Activated CD8-positive, alpha-beta memory T cell treated with anti-CD3 and anti-CD28 coated beads, Interleukin-2, amount 10 ng/mL, durations not matched to agents 7 days and 5 days (primary cell): ENCODE measurements around the gene STRIT1. TPM values are rescaled to one million over a fixed set of nuclear protein-coding genes. Genes with fewer than 3 reads are reported as not detected.

Experiments
- ATAC-seq: fragments of 150-1000 bp; cut with Tn5 transposase; one replicate; pipeline ENCODE4 v1.10.0; 2021; ENCODE audit warnings: moderate library complexity
- CTCF ChIA-PET: fragments of 350-600 bp; sonication (Branson Sonifier 250); formaldehyde crosslinking; loops from one replicate; lab custom pipeline; 2021; ENCODE audit warnings: antibody characterized with exemption; lab: Charles Lee
- DNase-seq: peaks from one replicate; pipeline ENCODE4 v3.0.0-alpha.2; 2020
- H3K27ac Mint-ChIP-seq: one replicate; pipeline ENCODE4 v1.8.0; 2021; ENCODE audit warnings: mild to moderate bottlenecking, mixed read lengths
- H3K27me3 Mint-ChIP-seq: one replicate; pipeline ENCODE4 v1.8.0; 2021; ENCODE audit warnings: mixed read lengths
- H3K36me3 Mint-ChIP-seq: one replicate; pipeline ENCODE4 v1.8.0; 2021; ENCODE audit warnings: mild to moderate bottlenecking, mixed read lengths
- H3K4me1 Mint-ChIP-seq: one replicate; pipeline ENCODE4 v1.8.0; 2021; ENCODE audit warnings: mixed read lengths
- H3K4me3 Mint-ChIP-seq: one replicate; pipeline ENCODE4 v1.8.0; 2021; ENCODE audit warnings: mild to moderate bottlenecking, moderate library complexity, mixed read lengths
- H3K9me3 Mint-ChIP-seq: one replicate; pipeline ENCODE4 v1.8.0; 2022; ENCODE audit warnings: low read depth, mixed read lengths
- total RNA-seq, 2 experiments: library from RNA; stranded (reverse); gene quantifications; one replicate each; pipeline ENCODE4 v1.2.3, GENCODE V29; 2021

STRIT1 gene
- total RNA-seq, 2 experiments from 2014 or later: not detected

DNA sequence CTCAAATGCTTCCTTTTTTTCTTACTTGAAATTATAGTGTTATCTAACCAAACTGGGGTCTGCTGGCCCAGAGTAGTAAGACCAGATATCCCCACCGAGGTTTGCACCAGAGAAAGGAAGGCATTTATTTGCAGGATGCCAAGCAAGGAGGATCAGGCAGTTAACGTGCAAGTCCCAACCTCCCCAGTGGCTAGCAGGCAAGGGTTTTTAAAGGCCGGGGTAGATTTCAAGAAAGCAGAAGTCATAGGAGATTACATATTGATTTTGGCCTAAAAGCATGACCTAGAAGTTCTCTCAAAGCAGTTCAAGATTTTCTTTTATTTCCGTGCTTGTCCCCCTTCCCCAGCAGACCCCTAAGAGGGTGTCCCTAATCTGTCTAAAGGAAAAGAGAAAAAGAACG, 32.8 kb upstream of the STRIT1 start:
- CTCF ChIA-PET: no interaction called here
- DNase-seq: no peak
- Mint-ChIP-seq H3K36me3 (no peaks in the 10 kb centered on the region), H3K9me3 (no peaks in the 10 kb centered on the region), H3K4me1 (no peaks in the 10 kb centered on the region), H3K4me3 (no peak overlapping the region), H3K27ac (no peak overlapping the region), H3K27me3 (peaks cover 8% of the 10 kb centered on the region)
- ATAC-seq: no peak

DNA sequence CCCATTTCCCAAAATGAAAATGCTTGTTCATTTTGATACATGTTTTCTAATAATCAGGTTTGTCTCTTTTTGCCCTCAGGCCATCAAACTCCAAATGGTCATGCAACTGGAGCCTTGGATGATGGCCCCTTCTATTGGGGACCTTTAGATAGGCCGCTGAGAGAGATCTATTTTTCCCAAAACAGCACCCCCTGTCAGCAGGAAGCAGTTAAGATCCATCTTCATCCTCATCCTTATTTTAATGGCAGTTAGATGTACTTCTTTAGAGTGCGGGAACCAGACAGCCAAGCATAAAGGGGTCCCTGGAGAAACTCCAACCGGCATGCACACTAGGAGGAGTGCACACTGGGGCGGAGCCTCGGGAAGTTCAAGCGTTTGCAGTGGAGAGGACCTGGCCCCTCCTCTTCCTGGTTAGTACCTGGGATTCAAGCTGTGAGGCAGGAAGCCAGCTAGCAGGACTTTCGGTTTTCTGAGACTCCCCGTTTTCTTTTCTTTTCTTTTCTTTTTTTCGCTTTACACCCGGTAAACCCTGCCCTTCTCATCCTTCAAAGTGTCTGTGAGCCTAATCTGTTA, 31.9 kb upstream of the STRIT1 start:
- ATAC-seq: no peak
- Mint-ChIP-seq H3K4me1 (no peaks in the 10 kb centered on the region), H3K27me3 (peaks cover 8% of the 10 kb centered on the region), H3K27ac (peak overlapping the region; percentile 37), H3K4me3 (peak overlapping the region; percentile 38), H3K9me3 (no peaks in the 10 kb centered on the region), H3K36me3 (no peaks in the 10 kb centered on the region)
- CTCF ChIA-PET: no interaction called here
- no peak for DNase-seq

DNA sequence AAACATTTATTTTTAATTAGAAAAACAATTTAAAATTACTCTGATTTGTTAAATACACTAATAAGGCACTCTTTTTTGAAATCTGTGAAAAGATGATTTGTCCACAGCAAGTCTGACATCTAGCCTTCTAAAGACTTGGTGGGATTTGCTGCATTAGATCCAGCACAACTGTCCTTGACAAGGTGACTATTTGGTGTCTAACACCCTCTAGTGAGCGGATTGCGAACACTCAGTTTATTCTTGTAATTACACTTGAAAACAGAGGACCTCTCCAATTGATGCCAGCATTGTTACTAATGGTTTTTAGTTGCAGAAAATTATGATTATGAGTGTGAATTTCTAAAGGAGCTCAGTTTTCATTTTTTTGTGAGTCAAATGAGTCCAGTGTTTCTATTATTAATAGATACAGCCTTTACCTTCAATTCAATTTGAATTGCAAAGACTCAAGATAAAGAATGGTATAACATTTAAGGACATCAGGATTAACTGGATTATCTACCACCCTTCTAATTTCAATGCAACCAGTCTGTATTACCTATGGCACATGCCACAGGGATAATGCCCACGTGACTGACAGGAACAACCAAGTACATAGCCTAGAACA, 29.7 kb upstream of the STRIT1 start:
- Mint-ChIP-seq H3K4me3 (no peak overlapping the region), H3K4me1 (no peaks in the 10 kb centered on the region), H3K9me3 (no peaks in the 10 kb centered on the region), H3K36me3 (no peaks in the 10 kb centered on the region), H3K27ac (no peak overlapping the region), H3K27me3 (no peaks in the 10 kb centered on the region)
- CTCF ChIA-PET: interaction anchor here (0.9 kb wide), 1 partner anchor 9 kb away, joined by 4 read pairs; no protein-coding TSS in a partner anchor
- no peak for ATAC-seq
- no peak for DNase-seq

DNA sequence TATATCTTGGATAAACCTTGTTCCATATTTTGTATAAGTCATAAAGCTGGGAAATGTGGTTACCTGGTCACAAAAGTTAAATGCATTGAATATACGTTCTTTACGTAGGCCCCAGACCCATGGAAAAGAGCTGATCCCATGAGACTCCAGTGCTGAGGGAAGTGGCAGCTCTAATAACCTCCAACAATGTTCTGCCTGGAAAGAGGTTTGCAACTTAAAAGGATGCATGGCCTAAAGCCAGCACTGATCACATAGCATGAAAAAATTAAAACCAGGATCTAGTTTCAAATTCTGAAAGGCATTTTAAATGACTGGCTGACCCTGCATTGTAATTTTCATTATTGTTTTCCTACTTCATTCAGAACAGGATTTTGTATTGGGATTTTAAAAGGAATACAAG, 27.9 kb upstream of the STRIT1 start:
- no peak for DNase-seq
- no peak for ATAC-seq
- Mint-ChIP-seq H3K27me3 (no peaks in the 10 kb centered on the region), H3K36me3 (no peaks in the 10 kb centered on the region), H3K4me3 (no peak overlapping the region), H3K4me1 (no peaks in the 10 kb centered on the region), H3K9me3 (no peaks in the 10 kb centered on the region), H3K27ac (no peak overlapping the region)
- CTCF ChIA-PET: no interaction called here

DNA sequence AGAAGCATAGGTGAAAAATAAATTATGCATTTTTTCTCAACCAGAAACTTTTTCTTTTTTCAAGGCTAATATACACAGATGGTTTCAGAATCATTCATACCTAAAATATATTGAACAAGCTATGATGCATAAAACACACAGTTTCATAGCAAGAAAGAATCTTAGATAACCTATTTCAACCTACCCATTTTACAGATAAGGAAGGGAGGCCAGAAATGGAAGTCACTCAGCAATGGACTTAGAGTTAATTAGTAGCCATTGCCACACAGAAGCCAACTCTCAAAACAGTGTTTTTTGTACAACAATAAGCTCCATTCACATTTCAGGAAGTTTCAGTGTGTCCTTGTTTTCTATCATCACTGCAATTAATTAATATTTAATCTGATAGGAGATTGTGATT, 27.5 kb upstream of the STRIT1 start:
- no peak for ATAC-seq
- no peak overlapping the region for H3K4me3 Mint-ChIP-seq
- no peak overlapping the region for H3K27ac Mint-ChIP-seq
- no peaks in the 10 kb centered on the region for H3K27me3 Mint-ChIP-seq
- no peaks in the 10 kb centered on the region for H3K9me3 Mint-ChIP-seq
- DNase-seq: no peak
- H3K36me3 Mint-ChIP-seq: no peaks in the 10 kb centered on the region
- CTCF ChIA-PET: no interaction called here
- no peaks in the 10 kb centered on the region for H3K4me1 Mint-ChIP-seq

DNA sequence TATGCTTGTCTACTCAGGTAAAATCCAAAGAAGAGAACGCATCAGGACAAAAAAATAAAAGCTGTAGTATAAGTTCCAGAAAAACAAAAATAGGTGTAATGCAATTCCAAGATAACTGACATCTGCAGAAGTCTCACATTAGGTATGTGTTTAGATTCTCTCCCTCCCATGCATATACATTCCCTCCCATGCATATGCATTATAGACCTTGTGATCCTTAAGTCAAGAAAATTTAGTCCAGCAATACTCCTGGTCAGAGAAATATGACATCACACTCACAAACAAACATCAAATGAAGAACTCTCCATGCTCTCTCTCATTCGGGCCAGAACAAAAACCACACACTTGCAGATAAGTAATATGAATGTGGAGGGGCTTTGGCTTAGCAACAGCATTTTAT, 25.3 kb upstream of the STRIT1 start:
- H3K9me3 Mint-ChIP-seq: no peaks in the 10 kb centered on the region
- no peaks in the 10 kb centered on the region for H3K27me3 Mint-ChIP-seq
- no peaks in the 10 kb centered on the region for H3K4me1 Mint-ChIP-seq
- DNase-seq: no peak
- no peak overlapping the region for H3K4me3 Mint-ChIP-seq
- no peak for ATAC-seq
- no peak overlapping the region for H3K27ac Mint-ChIP-seq
- H3K36me3 Mint-ChIP-seq: no peaks in the 10 kb centered on the region
- CTCF ChIA-PET: no interaction called here

DNA sequence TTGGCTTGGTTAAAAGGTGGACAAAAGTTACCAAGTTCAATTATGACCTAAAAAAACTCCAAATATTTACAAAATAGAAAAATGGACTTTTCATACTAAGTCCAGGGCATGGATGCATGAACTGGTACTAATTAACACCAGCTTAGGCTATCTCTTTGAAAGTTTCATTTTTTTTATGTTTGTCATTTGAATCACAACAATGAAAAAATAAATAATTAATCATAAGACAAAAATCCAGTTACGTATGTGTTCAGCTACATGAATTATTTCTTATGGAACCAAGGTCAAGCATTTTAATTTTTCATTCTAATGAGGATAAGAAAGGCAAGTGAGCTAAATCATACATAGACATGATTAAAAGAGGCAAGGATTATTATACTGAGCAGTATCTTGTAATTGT, 23.7 kb upstream of the STRIT1 start:
- H3K27me3 Mint-ChIP-seq: no peaks in the 10 kb centered on the region
- CTCF ChIA-PET: no interaction called here
- ATAC-seq: no peak
- H3K27ac Mint-ChIP-seq: no peak overlapping the region
- no peaks in the 10 kb centered on the region for H3K36me3 Mint-ChIP-seq
- no peaks in the 10 kb centered on the region for H3K9me3 Mint-ChIP-seq
- no peak overlapping the region for H3K4me3 Mint-ChIP-seq
- H3K4me1 Mint-ChIP-seq: no peaks in the 10 kb centered on the region
- no peak for DNase-seq

DNA sequence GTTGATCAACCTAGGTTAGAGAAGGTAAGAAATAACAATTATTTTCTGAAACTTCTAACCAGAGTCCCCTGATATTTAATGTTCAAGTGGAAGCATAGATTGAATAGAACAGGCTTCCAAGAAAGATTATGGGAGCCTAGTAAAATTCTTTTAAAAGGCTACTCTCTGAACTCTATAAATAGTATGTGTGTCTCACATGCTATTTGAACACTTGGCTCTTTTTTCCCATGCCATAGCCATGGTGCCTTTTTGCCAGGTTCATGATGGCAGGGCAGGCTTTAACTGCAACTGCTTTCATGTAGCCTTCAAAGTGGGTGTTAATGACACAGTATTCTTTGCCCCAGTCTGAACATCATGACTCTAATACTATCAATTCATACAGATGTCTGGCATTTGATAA, 22.9 kb upstream of the STRIT1 start:
- Mint-ChIP-seq H3K4me1 (no peaks in the 10 kb centered on the region), H3K9me3 (no peaks in the 10 kb centered on the region), H3K36me3 (no peaks in the 10 kb centered on the region), H3K27ac (no peak overlapping the region), H3K4me3 (no peak overlapping the region), H3K27me3 (no peaks in the 10 kb centered on the region)
- ATAC-seq (no peak), DNase-seq (no peak)
- CTCF ChIA-PET: no interaction called here

DNA sequence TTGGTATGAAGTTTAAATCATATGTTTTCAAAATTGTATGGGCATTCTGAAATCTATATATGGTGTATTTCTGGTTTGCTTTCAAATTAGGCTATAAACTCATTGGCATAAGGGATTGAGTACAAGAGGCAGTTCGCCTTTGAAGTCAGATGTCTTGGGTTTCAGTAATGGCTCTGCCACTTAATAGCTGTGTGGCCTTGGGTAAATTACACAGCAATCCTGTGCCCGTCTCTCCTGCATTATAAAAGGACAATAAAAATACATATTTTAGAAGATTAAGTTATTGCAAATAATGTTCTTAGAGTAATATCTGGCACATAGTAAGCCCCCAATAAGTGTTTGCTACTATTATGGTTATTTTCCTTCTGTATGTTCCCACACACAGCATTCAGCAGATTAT, 20.4 kb upstream of the STRIT1 start:
- no peaks in the 10 kb centered on the region for H3K27me3 Mint-ChIP-seq
- ATAC-seq (no peak), DNase-seq (no peak)
- H3K4me3 Mint-ChIP-seq: no peak overlapping the region
- no peak overlapping the region for H3K27ac Mint-ChIP-seq
- CTCF ChIA-PET: interaction anchor here (1.2 kb wide), 1 partner anchor 9 kb away, joined by 4 read pairs; no protein-coding TSS in a partner anchor
- no peaks in the 10 kb centered on the region for H3K4me1 Mint-ChIP-seq
- H3K36me3 Mint-ChIP-seq: no peaks in the 10 kb centered on the region
- H3K9me3 Mint-ChIP-seq: no peaks in the 10 kb centered on the region

DNA sequence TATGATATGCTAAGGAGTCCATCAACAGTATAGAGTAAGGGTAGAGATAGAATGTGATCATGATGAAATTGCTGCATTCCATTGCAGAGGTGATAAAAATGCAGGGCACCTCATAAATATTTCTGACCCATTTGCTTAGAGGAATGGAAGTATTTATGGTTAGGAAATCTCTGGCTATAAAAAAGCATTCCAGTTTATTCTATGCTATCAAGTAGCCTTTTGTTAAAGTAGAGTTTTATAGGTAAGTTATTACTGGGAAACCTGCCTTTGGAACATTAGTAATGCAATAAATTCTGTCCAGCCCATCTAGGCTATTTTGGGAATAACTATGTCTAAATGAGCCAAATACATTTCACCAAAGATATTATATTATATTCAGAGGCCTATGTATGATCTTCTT, 19.8 kb upstream of the STRIT1 start:
- no peaks in the 10 kb centered on the region for H3K27me3 Mint-ChIP-seq
- H3K9me3 Mint-ChIP-seq: no peaks in the 10 kb centered on the region

DNA sequence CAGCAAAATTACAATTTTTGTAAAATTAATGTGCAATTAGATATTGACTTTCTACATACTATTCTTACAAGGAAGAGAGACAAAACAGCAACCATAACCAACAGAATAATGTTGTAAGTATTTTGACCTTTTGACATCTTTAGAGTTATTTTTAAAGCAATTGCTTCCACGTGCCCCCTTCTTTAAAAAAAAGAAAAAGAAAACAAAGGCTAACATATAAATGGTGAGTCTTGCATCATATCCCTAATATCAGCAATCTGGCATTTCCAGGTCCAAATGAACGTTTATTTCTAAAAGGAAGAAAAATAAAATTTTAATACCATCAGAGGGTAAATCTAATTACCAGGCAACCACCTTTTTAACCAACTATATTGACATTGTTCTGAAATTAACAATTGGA, 19.3 kb upstream of the STRIT1 start:
- ATAC-seq (no peak), DNase-seq (no peak)
- Mint-ChIP-seq H3K27me3 (no peaks in the 10 kb centered on the region), H3K36me3 (no peaks in the 10 kb centered on the region), H3K4me3 (no peak overlapping the region), H3K27ac (no peak overlapping the region), H3K4me1 (no peaks in the 10 kb centered on the region), H3K9me3 (no peaks in the 10 kb centered on the region)
- CTCF ChIA-PET: no interaction called here

More for the DNA sequence above, 19.8 kb upstream of the STRIT1 start:
- no peak overlapping the region for H3K4me3 Mint-ChIP-seq
- no peaks in the 10 kb centered on the region for H3K36me3 Mint-ChIP-seq
- no peaks in the 10 kb centered on the region for H3K4me1 Mint-ChIP-seq
- CTCF ChIA-PET: interaction anchor here (1.2 kb wide), 1 partner anchor 10 kb away, joined by 4 read pairs; no protein-coding TSS in a partner anchor
- H3K27ac Mint-ChIP-seq: no peak overlapping the region
- DNase-seq (no peak), ATAC-seq (no peak)

DNA sequence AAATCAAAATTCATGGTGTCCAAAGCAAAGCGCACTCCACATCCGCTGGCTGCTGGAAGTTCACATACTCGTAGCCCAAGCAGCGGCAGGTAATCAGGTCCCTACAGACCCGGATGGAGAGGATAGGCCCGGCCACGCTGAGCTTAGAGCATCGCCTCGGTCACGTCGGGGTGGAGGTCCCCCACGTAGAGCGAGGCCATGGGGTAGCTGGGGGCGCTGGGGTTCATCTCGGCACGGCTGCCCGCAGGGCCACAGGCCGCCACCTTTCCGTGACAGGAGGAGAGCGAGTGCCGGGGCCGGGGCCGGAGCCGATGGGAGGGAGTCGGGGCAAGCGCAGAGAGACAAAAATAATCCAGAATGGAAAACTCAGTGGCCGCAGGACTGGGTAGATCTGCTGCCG, 16.1 kb upstream of the STRIT1 start:
- Mint-ChIP-seq H3K4me1 (no peaks in the 10 kb centered on the region), H3K9me3 (no peaks in the 10 kb centered on the region), H3K27me3 (no peaks in the 10 kb centered on the region), H3K36me3 (no peaks in the 10 kb centered on the region), H3K27ac (no peak overlapping the region), H3K4me3 (no peak overlapping the region)
- ATAC-seq: no peak
- CTCF ChIA-PET: no interaction called here
- no peak for DNase-seq

DNA sequence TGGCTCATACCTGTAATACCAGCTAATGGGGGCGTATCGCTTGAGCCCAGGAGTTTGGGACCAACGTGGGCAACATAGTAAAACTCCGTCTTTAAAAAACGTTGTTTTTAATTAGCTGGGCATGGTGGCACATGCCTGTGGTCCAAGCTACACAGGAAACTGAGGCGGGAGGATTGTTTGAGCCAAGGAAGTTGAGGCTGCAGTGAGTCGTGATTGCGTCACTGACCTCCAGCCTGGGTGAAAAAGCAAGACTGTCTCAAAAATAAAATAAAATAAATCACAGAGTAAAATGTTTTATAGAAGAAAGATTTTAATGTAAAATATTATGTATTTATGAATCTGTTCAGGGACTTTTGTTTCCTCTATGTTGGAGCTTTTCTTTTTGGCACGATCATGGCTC, 15.3 kb upstream of the STRIT1 start:
- CTCF ChIA-PET: no interaction called here
- no peak overlapping the region for H3K27ac Mint-ChIP-seq
- H3K27me3 Mint-ChIP-seq: no peaks in the 10 kb centered on the region
- H3K36me3 Mint-ChIP-seq: no peaks in the 10 kb centered on the region
- no peaks in the 10 kb centered on the region for H3K9me3 Mint-ChIP-seq
- DNase-seq: no peak
- no peak for ATAC-seq
- H3K4me1 Mint-ChIP-seq: no peaks in the 10 kb centered on the region
- no peak overlapping the region for H3K4me3 Mint-ChIP-seq

DNA sequence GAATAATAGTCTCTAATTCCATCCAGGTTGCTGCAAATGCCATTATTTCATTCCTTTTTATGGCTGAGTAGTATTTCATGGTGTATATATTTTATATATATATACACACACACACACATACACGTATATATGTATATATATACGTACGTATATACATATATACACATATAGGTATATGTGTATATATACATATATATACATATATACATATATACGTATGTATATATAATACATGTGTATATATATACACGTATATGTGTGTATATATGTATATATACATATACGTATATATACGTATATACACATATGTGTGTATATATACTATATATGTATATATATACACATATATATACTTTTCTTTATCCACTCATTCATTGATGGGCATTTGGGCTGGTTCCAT, 13.7 kb upstream of the STRIT1 start:
- CTCF ChIA-PET: no interaction called here
- Mint-ChIP-seq H3K27me3 (no peaks in the 10 kb centered on the region), H3K4me1 (no peaks in the 10 kb centered on the region), H3K27ac (no peak overlapping the region), H3K4me3 (no peak overlapping the region), H3K9me3 (no peaks in the 10 kb centered on the region), H3K36me3 (no peaks in the 10 kb centered on the region)
- no peak for DNase-seq
- no peak for ATAC-seq
